GM19455 (cell line): ENCODE data around the gene EFHD2.
A peak's percentile ranks its signal among the peaks of the same experiment; 100 is the strongest.
"Not testable (repeated sequence)": the region's sequence is repeated elsewhere in the genome, so short reads cannot be mapped to it uniquely, and the experiment has no call there.

Source experiments
- ATAC-seq: cut with Tn5 transposase; IDR thresholded peaks from one replicate; pipeline ENCODE4 v1.9.1; 2021; ENCODE audit not compliant: unreplicated experiment

Gene EFHD2

GRCh38 chr1:15412175-15412800 lies 2.6 kb downstream of the EFHD2 start:
- ATAC-seq: no peak

- ATAC-seq: no peak
These were observed 3.2 kb downstream of the EFHD2 start for GRCh38 chr1:15412843-15413242.

GRCh38 chr1:15413563-15414444 lies 4.1 kb downstream of the EFHD2 start:
- ATAC-seq: no peak

GRCh38 chr1:15414445-15414983 lies 4.8 kb downstream of the EFHD2 start:
- no peak for ATAC-seq

GRCh38 chr1:15417059-15417934 lies 7.6 kb downstream of the EFHD2 start:
- peak; percentile 44 for ATAC-seq

- ATAC-seq: no peak
These were observed 9.3 kb downstream of the EFHD2 start for GRCh38 chr1:15418806-15419515.

GRCh38 chr1:15420853-15421465 lies 11.3 kb downstream of the EFHD2 start:
- ATAC-seq: no peak

- ATAC-seq: no peak
These were observed 13.2 kb downstream of the EFHD2 start for GRCh38 chr1:15422871-15423270.

GRCh38 chr1:15423355-15424077 lies 13.8 kb downstream of the EFHD2 start:
- ATAC-seq: no peak

GRCh38 chr1:15424146-15424667 lies 14.5 kb downstream of the EFHD2 start:
- ATAC-seq: no peak

- no peak for ATAC-seq
These were observed 15.3 kb downstream of the EFHD2 start for GRCh38 chr1:15424981-15425380.

- no peak for ATAC-seq
These were observed 15.8 kb downstream of the EFHD2 start for GRCh38 chr1:15425521-15425920.

GRCh38 chr1:15425958-15426357 lies 16.3 kb downstream of the EFHD2 start:
- no peak for ATAC-seq

GRCh38 chr1:15426492-15427279 lies 17.0 kb downstream of the EFHD2 start:
- ATAC-seq: no peak

GRCh38 chr1:15427280-15427666 lies 17.6 kb downstream of the EFHD2 start:
- no peak for ATAC-seq

GRCh38 chr1:15428252-15428651 lies 18.6 kb downstream of the EFHD2 start:
- not testable (repeated sequence) for ATAC-seq

GRCh38 chr1:15428815-15429435 lies 19.2 kb downstream of the EFHD2 start:
- ATAC-seq: no peak

- ATAC-seq: no peak
These were observed 20.0 kb downstream of the EFHD2 start for GRCh38 chr1:15429701-15430149.
